ENCODE measurements around the gene RNF151.

Gene RNF151

GRCh38 chr16:2004795-2005517 is 38.3 kb downstream of the RNF151 start:
- TF ChIP-seq CTCF (IDR thresholded peaks at IDR 0.05) = no peak
- DNase-seq (ENCODE audit: low spot score) = no peak
- Histone ChIP-seq H3K4me3 (no peak overlapping the region), H3K27ac (no peak overlapping the region)

- TF ChIP-seq CTCF (IDR thresholded peaks at IDR 0.05) = no peak
- DNase-seq (ENCODE audit: low spot score) = no peak
- Histone ChIP-seq H3K27ac (no peak overlapping the region), H3K4me3 (no peak overlapping the region)
Observed at GRCh38 chr16:2005646-2006045, 39.0 kb downstream of the RNF151 start.

GRCh38 chr16:2006317-2006716 is 39.7 kb downstream of the RNF151 start:
- TF ChIP-seq CTCF (IDR thresholded peaks at IDR 0.05) = no peak
- H3K4me3 ChIP-seq = no peak overlapping the region
- H3K27ac ChIP-seq = no peak overlapping the region
- DNase-seq (ENCODE audit: low spot score) = no peak

GRCh38 chr16:2007081-2007836 is 40.6 kb downstream of the RNF151 start:
- H3K27ac ChIP-seq = no peak overlapping the region
- no peak for TF ChIP-seq CTCF (IDR thresholded peaks at IDR 0.05)
- no peak for DNase-seq (ENCODE audit: low spot score)
- H3K4me3 ChIP-seq = peak overlapping the region; percentile 19

- H3K4me3 ChIP-seq = peak overlapping the region; percentile 85
- no peak for DNase-seq (ENCODE audit: low spot score)
- no peak overlapping the region for H3K27ac ChIP-seq
- no peak for TF ChIP-seq CTCF (IDR thresholded peaks at IDR 0.05)
Observed at GRCh38 chr16:2008009-2008526, 41.4 kb downstream of the RNF151 start.

GRCh38 chr16:2008631-2009163 is 42.0 kb downstream of the RNF151 start:
- Histone ChIP-seq H3K4me3 (peak overlapping the region; percentile 85), H3K27ac (peak overlapping the region; percentile 21 to 96)
- TF ChIP-seq CTCF (IDR thresholded peaks at IDR 0.05) = no peak
- no peak for DNase-seq (ENCODE audit: low spot score)

Measured in coronary artery (tissue), 2 donors.